ENCODE measurements around the gene DDX60. TPM values are rescaled to one million over a fixed set of nuclear protein-coding genes. Genes with fewer than 3 reads are reported as not detected.

The DDX60 gene
- total and polyA plus RNA-seq, 2 experiments from 2014 or later: 2.4 to 8.4 TPM

- H3K79me2 ChIP-seq: no peaks in the 10 kb centered on the region
- 97% methylated on average over 2 of the region's 2 CpGs for WGBS (ENCODE audit: low lambda C conversion rate, missing lambda C conversion rate)
- H3K4me1 ChIP-seq (ENCODE audit: insufficient read depth): no peaks in the 10 kb centered on the region
- no peak overlapping the region for H2AFZ ChIP-seq
- H3K36me3 ChIP-seq (replicated peaks; ENCODE audit: insufficient read depth, low read depth): no peaks in the 10 kb centered on the region
- no peaks in the 10 kb centered on the region for H3K9me3 ChIP-seq (ENCODE audit: low read depth)
- H3K9me2 ChIP-seq (replicated peaks; ENCODE audit: insufficient read depth): no peaks in the 10 kb centered on the region
- DNase-seq (ENCODE audit: low spot score): no peak
- H4K20me1 ChIP-seq (ENCODE audit: insufficient read depth, poor library complexity, severe bottlenecking): no peaks in the 10 kb centered on the region
- no peak overlapping the region for H3K4me2 ChIP-seq
- TF ChIP-seq EZH2phosphoT487 (IDR thresholded peaks at IDR 0.05; ENCODE audit: low read depth, severe bottlenecking, unreplicated experiment) (no peak), EZH2 (IDR thresholded peaks at IDR 0.05; ENCODE audit: borderline replicate concordance) (no peak), CTCF (IDR thresholded peaks at IDR 0.05; ENCODE audit: poor library complexity) (no peak)
- no peaks in the 10 kb centered on the region for H3K27me3 ChIP-seq
- no peak overlapping the region for H3K4me3 ChIP-seq
- no peak overlapping the region for H3K27ac ChIP-seq
Observed at GRCh38 chr4:168272488-168272887, 46.1 kb downstream of the DDX60 start.

GRCh38 chr4:168269896-168270295 is 48.7 kb downstream of the DDX60 start:
- Histone ChIP-seq H3K27ac (no peak overlapping the region), H4K20me1 (ENCODE audit: insufficient read depth, poor library complexity, severe bottlenecking) (no peaks in the 10 kb centered on the region), H3K36me3 (replicated peaks; ENCODE audit: insufficient read depth, low read depth) (no peaks in the 10 kb centered on the region), H2AFZ (no peak overlapping the region), H3K4me1 (ENCODE audit: insufficient read depth) (no peaks in the 10 kb centered on the region), H3K27me3 (no peaks in the 10 kb centered on the region), H3K4me3 (no peak overlapping the region), H3K79me2 (no peaks in the 10 kb centered on the region), H3K4me2 (no peak overlapping the region), H3K9me2 (replicated peaks; ENCODE audit: insufficient read depth) (no peaks in the 10 kb centered on the region), H3K9me3 (ENCODE audit: low read depth) (no peaks in the 10 kb centered on the region)
- DNase-seq (ENCODE audit: low spot score): no peak
- WGBS (ENCODE audit: low lambda C conversion rate, missing lambda C conversion rate): 68% methylated on average over 2 of the region's 2 CpGs
- TF ChIP-seq EZH2 (IDR thresholded peaks at IDR 0.05; ENCODE audit: borderline replicate concordance) (no peak), EZH2phosphoT487 (IDR thresholded peaks at IDR 0.05; ENCODE audit: low read depth, severe bottlenecking, unreplicated experiment) (no peak), CTCF (IDR thresholded peaks at IDR 0.05; ENCODE audit: poor library complexity) (no peak)

GRCh38 chr4:168265327-168265726 is 53.2 kb downstream of the DDX60 start:
- TF ChIP-seq CTCF (IDR thresholded peaks at IDR 0.05; ENCODE audit: poor library complexity) (no peak), EZH2phosphoT487 (IDR thresholded peaks at IDR 0.05; ENCODE audit: low read depth, severe bottlenecking, unreplicated experiment) (no peak), EZH2 (IDR thresholded peaks at IDR 0.05; ENCODE audit: borderline replicate concordance) (no peak)
- H3K9me2 ChIP-seq (replicated peaks; ENCODE audit: insufficient read depth): no peaks in the 10 kb centered on the region
- H3K27me3 ChIP-seq: no peaks in the 10 kb centered on the region
- H4K20me1 ChIP-seq (ENCODE audit: insufficient read depth, poor library complexity, severe bottlenecking): no peaks in the 10 kb centered on the region
- H3K4me2 ChIP-seq: no peak overlapping the region
- WGBS (ENCODE audit: low lambda C conversion rate, missing lambda C conversion rate): 70% methylated on average over 1 of the region's 1 CpG
- DNase-seq (ENCODE audit: low spot score): no peak
- no peaks in the 10 kb centered on the region for H3K9me3 ChIP-seq (ENCODE audit: low read depth)
- H2AFZ ChIP-seq: no peak overlapping the region
- H3K27ac ChIP-seq: no peak overlapping the region
- H3K4me3 ChIP-seq: no peak overlapping the region
- H3K4me1 ChIP-seq (ENCODE audit: insufficient read depth): peaks cover 6% of the 10 kb centered on the region
- H3K79me2 ChIP-seq: no peaks in the 10 kb centered on the region
- no peaks in the 10 kb centered on the region for H3K36me3 ChIP-seq (replicated peaks; ENCODE audit: insufficient read depth, low read depth)

- TF ChIP-seq CTCF (IDR thresholded peaks at IDR 0.05; ENCODE audit: poor library complexity): no peak
- no peak for TF ChIP-seq EZH2phosphoT487 (IDR thresholded peaks at IDR 0.05; ENCODE audit: low read depth, severe bottlenecking, unreplicated experiment)
- no peak for TF ChIP-seq EZH2 (IDR thresholded peaks at IDR 0.05; ENCODE audit: borderline replicate concordance)
- Histone ChIP-seq H3K9me3 (ENCODE audit: low read depth) (no peaks in the 10 kb centered on the region), H3K9me2 (replicated peaks; ENCODE audit: insufficient read depth) (no peaks in the 10 kb centered on the region), H3K27ac (no peak overlapping the region), H3K27me3 (no peaks in the 10 kb centered on the region), H3K79me2 (no peaks in the 10 kb centered on the region), H3K36me3 (replicated peaks; ENCODE audit: insufficient read depth, low read depth) (no peaks in the 10 kb centered on the region), H3K4me3 (no peak overlapping the region), H4K20me1 (ENCODE audit: insufficient read depth, poor library complexity, severe bottlenecking) (no peaks in the 10 kb centered on the region), H3K4me2 (no peak overlapping the region), H3K4me1 (ENCODE audit: insufficient read depth) (peaks cover 6% of the 10 kb centered on the region), H2AFZ (no peak overlapping the region)
- WGBS (ENCODE audit: low lambda C conversion rate, missing lambda C conversion rate): 31% methylated on average over 3 of the region's 3 CpGs
- DNase-seq (ENCODE audit: low spot score): no peak
Observed at GRCh38 chr4:168264903-168265302, 53.6 kb downstream of the DDX60 start.

Data from hepatocyte (in vitro differentiated cells).